ENCODE measurements around the gene SCAMP4. TPM values are rescaled to one million over a fixed set of nuclear protein-coding genes. Genes with fewer than 3 reads are reported as not detected.

The SCAMP4 gene
- total RNA-seq, 1 experiment from 2014 or later: 69.0 TPM

DNA sequence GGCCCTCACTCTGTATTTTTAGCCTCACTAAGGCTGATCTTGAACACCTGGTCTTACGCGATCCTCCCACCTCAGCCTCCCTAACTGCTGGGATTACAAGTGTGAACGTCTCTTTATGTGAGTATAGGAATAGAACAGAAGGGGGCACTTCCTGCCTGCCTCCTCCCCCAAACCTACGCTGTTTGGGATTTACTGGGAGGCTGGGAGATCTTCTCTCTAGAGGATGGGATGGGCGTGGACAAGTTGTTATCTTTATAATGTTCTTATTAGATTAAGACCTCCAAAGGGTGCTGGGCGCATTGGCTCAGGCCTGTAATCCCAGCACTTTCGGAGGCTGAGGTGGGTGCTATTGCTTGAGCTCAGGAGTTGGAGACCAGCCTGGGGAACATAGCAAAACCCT lies 32.9 kb downstream of the SCAMP4 start:
- H2BK120ac ChIP-seq (ENCODE audit: low read depth, low read length, poor library complexity, severe bottlenecking): no peak overlapping the region
- no peak overlapping the region for H4K5ac ChIP-seq (ENCODE audit: insufficient read length, low read depth, low read length)
- no peak overlapping the region for H2BK12ac ChIP-seq (ENCODE audit: insufficient read length, low read depth, low read length)
- Mint-ChIP-seq H3K4me1 (peaks cover 9 to 14% of the 10 kb centered on the region in 2 experiments), H3K9me3 (peaks cover 2 to 3% of the 10 kb centered on the region in 2 experiments; a peak in 3 of 5 replicates), H3K4me3 (0 out of 5 replicates have a peak overlapping the region, but pooled peaks of 1 of the 2 experiments have one; percentile 46), H3K27ac (peak overlapping the region in 1 of 3 experiments; percentile 35; a peak in 2 of 7 replicates), H3K36me3 (ENCODE audit: insufficient read depth in 1 of 3, low read depth in 3 of 3) (peaks cover 4 to 6% (median 6%) of the 10 kb centered on the region in 3 experiments), H3K27me3 (ENCODE audit: low read depth) (peaks cover 6% of the 10 kb centered on the region)
- H3K9ac ChIP-seq (ENCODE audit: extremely low read depth, insufficient read length, low read length): no peak overlapping the region
- no peak overlapping the region for H3T11ph ChIP-seq (ENCODE audit: low read length)
- no peak overlapping the region for H3K18ac ChIP-seq (ENCODE audit: insufficient read length, low read depth, low read length)
- no peak overlapping the region for H2BK15ac ChIP-seq (ENCODE audit: low read depth, low read length)
- DNase-seq: no peak
- no peak overlapping the region for H3K14ac ChIP-seq (ENCODE audit: insufficient read depth, low read length)
- H2AFZ ChIP-seq (ENCODE audit: low read length): no peak overlapping the region
- peaks cover 9% of the 10 kb centered on the region for H3K23me2 ChIP-seq (ENCODE audit: insufficient read length, low read depth, low read length, poor library complexity, severe bottlenecking)
- H3K27me3 ChIP-seq (ENCODE audit: insufficient read depth, low read length): no peaks in the 10 kb centered on the region
- no peaks in the 10 kb centered on the region for H4K20me1 ChIP-seq (ENCODE audit: control insufficient read depth, insufficient read depth, insufficient read length)
- no peak overlapping the region for H3K4me2 ChIP-seq (ENCODE audit: insufficient read depth, insufficient read length, low read length)
- H3K4ac ChIP-seq (ENCODE audit: low read depth, low read length): no peak overlapping the region
- H3K23ac ChIP-seq (ENCODE audit: insufficient read length, low read depth, low read length): no peak overlapping the region
- no peaks in the 10 kb centered on the region; the same call in 1 of the 2 replicates for H3K4me1 ChIP-seq (ENCODE audit: insufficient read depth, low read length)
- no peak overlapping the region for H3K27ac ChIP-seq (ENCODE audit: insufficient read length, low read depth, low read length)
- no peak overlapping the region for H4K8ac ChIP-seq (replicated peaks; ENCODE audit: insufficient read length, low read depth, low read length)
- peaks cover 4% of the 10 kb centered on the region for H3K79me1 ChIP-seq (ENCODE audit: insufficient read depth, low read depth, low read length, poor library complexity, severe bottlenecking)
- peaks cover 8% of the 10 kb centered on the region; the same call in 1 of the 2 replicates for H3K79me2 ChIP-seq (ENCODE audit: insufficient read depth, low read length)
- no peak overlapping the region for H2BK20ac ChIP-seq (ENCODE audit: low read depth, low read length, poor library complexity, severe bottlenecking)
- no CpG with 5 or more reads among the region's 7 CpGs for WGBS (ENCODE audit: extremely low coverage, insufficient read length, low lambda C conversion rate)
- no peaks in the 10 kb centered on the region for H3K9me3 ChIP-seq (ENCODE audit: control insufficient read depth, low read depth, low read length)
- H2AK5ac ChIP-seq (ENCODE audit: insufficient read length, low read length): no peak overlapping the region
- H3K56ac ChIP-seq (ENCODE audit: insufficient read length, low read depth, low read length): no peak overlapping the region
- TF ChIP-seq, protein P1, sequence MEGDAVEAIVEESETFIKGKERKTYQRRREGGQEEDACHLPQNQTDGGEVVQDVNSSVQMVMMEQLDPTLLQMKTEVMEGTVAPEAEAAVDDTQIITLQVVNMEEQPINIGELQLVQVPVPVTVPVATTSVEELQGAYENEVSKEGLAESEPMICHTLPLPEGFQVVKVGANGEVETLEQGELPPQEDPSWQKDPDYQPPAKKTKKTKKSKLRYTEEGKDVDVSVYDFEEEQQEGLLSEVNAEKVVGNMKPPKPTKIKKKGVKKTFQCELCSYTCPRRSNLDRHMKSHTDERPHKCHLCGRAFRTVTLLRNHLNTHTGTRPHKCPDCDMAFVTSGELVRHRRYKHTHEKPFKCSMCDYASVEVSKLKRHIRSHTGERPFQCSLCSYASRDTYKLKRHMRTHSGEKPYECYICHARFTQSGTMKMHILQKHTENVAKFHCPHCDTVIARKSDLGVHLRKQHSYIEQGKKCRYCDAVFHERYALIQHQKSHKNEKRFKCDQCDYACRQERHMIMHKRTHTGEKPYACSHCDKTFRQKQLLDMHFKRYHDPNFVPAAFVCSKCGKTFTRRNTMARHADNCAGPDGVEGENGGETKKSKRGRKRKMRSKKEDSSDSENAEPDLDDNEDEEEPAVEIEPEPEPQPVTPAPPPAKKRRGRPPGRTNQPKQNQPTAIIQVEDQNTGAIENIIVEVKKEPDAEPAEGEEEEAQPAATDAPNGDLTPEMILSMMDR (conservative IDR thresholded peaks at IDR 0.05): no peak
- no peak overlapping the region for H2BK5ac ChIP-seq (ENCODE audit: insufficient read length, low read length)
- H4K91ac ChIP-seq (ENCODE audit: insufficient read length, low read depth, low read length): no peak overlapping the region

All from H9 (cell line).